Chondrocyte (in vitro differentiated cells): ENCODE measurements around the gene ACBD3. TPM values are rescaled to one million over a fixed set of nuclear protein-coding genes. Genes with fewer than 3 reads are reported as not detected.
"Not testable (repeated sequence)": the region's sequence is repeated elsewhere in the genome, so short reads cannot be mapped to it uniquely, and the experiment has no call there.

Experiments used
- DNase-seq: peaks from one replicate; pipeline ENCODE4 v3.0.0; 2021; ENCODE audit warnings: mixed read lengths, low spot score
- H3K27ac Mint-ChIP-seq: one replicate; pipeline ENCODE4 v1.8.0; 2021; ENCODE audit warnings: mild to moderate bottlenecking, moderate library complexity, mixed read lengths; ENCODE audit not compliant: unreplicated experiment
- H3K27me3 Mint-ChIP-seq: 2 replicates; pipeline ENCODE4 v1.8.0; 2021; ENCODE audit warnings: low read depth, mixed read lengths
- H3K36me3 Mint-ChIP-seq: 2 replicates; pipeline ENCODE4 v1.8.0; 2021; ENCODE audit warnings: low read depth, mixed read lengths
- H3K4me1 Mint-ChIP-seq: 2 replicates; pipeline ENCODE4 v1.8.0; 2021; ENCODE audit warnings: low read depth, mild to moderate bottlenecking, mixed read lengths
- H3K4me3 Mint-ChIP-seq: one replicate; pipeline ENCODE4 v1.8.0; 2021; ENCODE audit warnings: mild to moderate bottlenecking, moderate library complexity, mixed read lengths; ENCODE audit not compliant: unreplicated experiment
- H3K9me3 Mint-ChIP-seq: 2 replicates; pipeline ENCODE4 v1.8.0; 2021; ENCODE audit warnings: low read depth, mixed read lengths
- CTCF ChIP-seq: fragments of 200-600 bp; sonication (generic); IDR thresholded peaks from 2 replicates; pipeline ENCODE4 v1.5.0; 2021; ENCODE audit warnings: antibody characterized with exemption, mild to moderate bottlenecking, moderate library complexity
- total RNA-seq: library from RNA; stranded (reverse); gene quantifications from 3 replicates; pipeline ENCODE4 v1.2.1, GENCODE V29; 2021

ACBD3 gene
- total RNA-seq, 1 donor from 2014 or later = 67.0 TPM

- H3K4me3 Mint-ChIP-seq = no peak overlapping the region
- H3K27ac Mint-ChIP-seq = no peak overlapping the region
- H3K9me3 Mint-ChIP-seq = no peaks in the 10 kb centered on the region
- H3K27me3 Mint-ChIP-seq = no peaks in the 10 kb centered on the region
- no peak for DNase-seq
- no peaks in the 10 kb centered on the region for H3K36me3 Mint-ChIP-seq
- TF ChIP-seq CTCF = no peak
- no peaks in the 10 kb centered on the region for H3K4me1 Mint-ChIP-seq
Observed at GRCh38 chr1:226207048-226207447, 20.5 kb upstream of the ACBD3 start.

GRCh38 chr1:226204198-226204597 is 17.7 kb upstream of the ACBD3 start:
- Mint-ChIP-seq H3K36me3 (no peaks in the 10 kb centered on the region), H3K27me3 (peaks cover 2% of the 10 kb centered on the region), H3K4me1 (no peaks in the 10 kb centered on the region), H3K27ac (no peak overlapping the region), H3K4me3 (no peak overlapping the region), H3K9me3 (no peaks in the 10 kb centered on the region)
- DNase-seq = no peak
- no peak for TF ChIP-seq CTCF

GRCh38 chr1:226203655-226204054 is 17.1 kb upstream of the ACBD3 start:
- Mint-ChIP-seq H3K27ac (no peak overlapping the region), H3K4me1 (no peaks in the 10 kb centered on the region), H3K27me3 (peaks cover 2% of the 10 kb centered on the region), H3K36me3 (no peaks in the 10 kb centered on the region), H3K9me3 (no peaks in the 10 kb centered on the region), H3K4me3 (no peak overlapping the region)
- no peak for TF ChIP-seq CTCF
- no peak for DNase-seq

- H3K27me3 Mint-ChIP-seq = peaks cover 2% of the 10 kb centered on the region
- TF ChIP-seq CTCF = no peak
- H3K4me3 Mint-ChIP-seq = no peak overlapping the region
- H3K4me1 Mint-ChIP-seq = no peaks in the 10 kb centered on the region
- DNase-seq = no peak
- H3K36me3 Mint-ChIP-seq = no peaks in the 10 kb centered on the region
- no peak overlapping the region for H3K27ac Mint-ChIP-seq
- no peaks in the 10 kb centered on the region for H3K9me3 Mint-ChIP-seq
Observed at GRCh38 chr1:226203240-226203639, 16.7 kb upstream of the ACBD3 start.

GRCh38 chr1:226202666-226203065 is 16.1 kb upstream of the ACBD3 start:
- H3K9me3 Mint-ChIP-seq, H3K27me3 Mint-ChIP-seq, DNase-seq, H3K36me3 Mint-ChIP-seq, H3K27ac Mint-ChIP-seq, H3K4me3 Mint-ChIP-seq, H3K4me1 Mint-ChIP-seq: not testable (repeated sequence)

GRCh38 chr1:226202246-226202645 is 15.7 kb upstream of the ACBD3 start:
- Mint-ChIP-seq H3K36me3 (no peaks in the 10 kb centered on the region), H3K27ac (no peak overlapping the region), H3K9me3 (no peaks in the 10 kb centered on the region), H3K4me1 (no peaks in the 10 kb centered on the region), H3K27me3 (peaks cover 2% of the 10 kb centered on the region), H3K4me3 (no peak overlapping the region)
- TF ChIP-seq CTCF = no peak
- no peak for DNase-seq
